Rectal smooth muscle tissue (tissue), 1 donor: Measurements from ENCODE around the gene SMAD7.
"Not testable (repeated sequence)": the region's sequence is repeated elsewhere in the genome, so short reads cannot be mapped to it uniquely, and the experiment has no call there.

Source experiments
- H3K27ac ChIP-seq: one replicate; pipeline ENCODE4 v1.7.0; 2013; ENCODE audit warnings: low read depth, low read length, inconsistent platforms
- H3K27me3 ChIP-seq: one replicate; pipeline ENCODE4 v1.7.0; 2013; ENCODE audit warnings: low read length; ENCODE audit not compliant: control insufficient read depth, insufficient read depth
- H3K36me3 ChIP-seq: one replicate; pipeline ENCODE4 v1.7.0; 2013; ENCODE audit warnings: low read length; ENCODE audit not compliant: control insufficient read depth, insufficient read depth
- H3K4me1 ChIP-seq: one replicate; pipeline ENCODE4 v1.7.0; 2013; ENCODE audit warnings: low read length; ENCODE audit not compliant: control insufficient read depth, insufficient read depth
- H3K4me3 ChIP-seq: one replicate; pipeline ENCODE4 v1.7.0; 2013; ENCODE audit warnings: low read length
- H3K9ac ChIP-seq: one replicate; pipeline ENCODE4 v1.7.0; 2013; ENCODE audit warnings: low read length

The SMAD7 gene

GRCh38 chr18:48874233-48874632 lies 76.5 kb downstream of the SMAD7 start:
- no peaks in the 10 kb centered on the region for H3K36me3 ChIP-seq
- H3K9ac ChIP-seq, result no peak overlapping the region
- H3K4me1 ChIP-seq, result no peaks in the 10 kb centered on the region
- H3K27ac ChIP-seq, result no peak overlapping the region
- no peaks in the 10 kb centered on the region for H3K27me3 ChIP-seq
- no peak overlapping the region for H3K4me3 ChIP-seq

- Histone ChIP-seq H3K36me3 (no peaks in the 10 kb centered on the region), H3K4me3 (no peak overlapping the region), H3K4me1 (no peaks in the 10 kb centered on the region), H3K27ac (no peak overlapping the region), H3K27me3 (no peaks in the 10 kb centered on the region), H3K9ac (no peak overlapping the region)
Measured at GRCh38 chr18:48872234-48873145, 78.3 kb downstream of the SMAD7 start.

GRCh38 chr18:48871391-48872166 lies 79.2 kb downstream of the SMAD7 start:
- Histone ChIP-seq H3K4me3 (no peak overlapping the region), H3K27me3 (no peaks in the 10 kb centered on the region), H3K36me3 (no peaks in the 10 kb centered on the region), H3K27ac (no peak overlapping the region), H3K9ac (no peak overlapping the region), H3K4me1 (no peaks in the 10 kb centered on the region)

GRCh38 chr18:48870926-48871325 lies 79.8 kb downstream of the SMAD7 start:
- not testable (repeated sequence) for H3K4me1 ChIP-seq, H3K27me3 ChIP-seq, H3K9ac ChIP-seq, H3K27ac ChIP-seq, H3K4me3 ChIP-seq, H3K36me3 ChIP-seq
